SK-N-MC (cell line): ENCODE data around the gene RHEBL1.

ENCODE experiments used
- DNase-seq: peaks from one replicate; pipeline ENCODE4 v3.0.0-alpha.2; 2011; ENCODE audit warnings: low read depth, low spot score
- H3K27ac ChIP-seq: fragments of 200-600 bp; sonication (generic); 2 replicates; pipeline ENCODE4 v1.5.1; 2016; ENCODE audit warnings: mixed run types
- H3K36me3 ChIP-seq: fragments of 200-600 bp; sonication (generic); 2 replicates; pipeline ENCODE4 v1.6.1; 2017; ENCODE audit warnings: antibody characterized with exemption, low read length, mixed read lengths; ENCODE audit not compliant: insufficient read depth
- H3K4me3 ChIP-seq: fragments of 200-600 bp; sonication (generic); 2 replicates; pipeline ENCODE4 v1.5.1; 2016
- H3K9ac ChIP-seq: fragments of 200-600 bp; sonication (generic); 2 replicates; pipeline ENCODE4 v1.8.0; 2017; ENCODE audit warnings: mixed run types, mixed read lengths; ENCODE audit not compliant: insufficient read length
- H3K9me3 ChIP-seq: fragments of 200-600 bp; sonication (generic); 2 replicates; pipeline ENCODE4 v1.6.1; 2017; ENCODE audit warnings: low read depth, mild to moderate bottlenecking, antibody characterized with exemption, low read length, moderate library complexity, mixed read lengths
- EZH2 ChIP-seq: fragments of 200-600 bp; sonication (generic); IDR thresholded peaks from one replicate; pipeline ENCODE4 v1.6.1; 2017; ENCODE audit warnings: antibody characterized with exemption
- FOXP2 ChIP-seq: optimal IDR thresholded peaks from 2 replicates; pipeline ENCODE3; 2011; ENCODE audit warnings: mild to moderate bottlenecking, moderate library complexity; ENCODE audit not compliant: insufficient read depth; ENCODE audit errors: extremely low read length, control extremely low read depth
- POLR2AphosphoS5 ChIP-seq: IDR thresholded peaks from 2 replicates; pipeline ENCODE4 v1.6.1; 2012; ENCODE audit warnings: mild to moderate bottlenecking, low read depth, low read length, borderline replicate concordance

RHEBL1 gene

DNA sequence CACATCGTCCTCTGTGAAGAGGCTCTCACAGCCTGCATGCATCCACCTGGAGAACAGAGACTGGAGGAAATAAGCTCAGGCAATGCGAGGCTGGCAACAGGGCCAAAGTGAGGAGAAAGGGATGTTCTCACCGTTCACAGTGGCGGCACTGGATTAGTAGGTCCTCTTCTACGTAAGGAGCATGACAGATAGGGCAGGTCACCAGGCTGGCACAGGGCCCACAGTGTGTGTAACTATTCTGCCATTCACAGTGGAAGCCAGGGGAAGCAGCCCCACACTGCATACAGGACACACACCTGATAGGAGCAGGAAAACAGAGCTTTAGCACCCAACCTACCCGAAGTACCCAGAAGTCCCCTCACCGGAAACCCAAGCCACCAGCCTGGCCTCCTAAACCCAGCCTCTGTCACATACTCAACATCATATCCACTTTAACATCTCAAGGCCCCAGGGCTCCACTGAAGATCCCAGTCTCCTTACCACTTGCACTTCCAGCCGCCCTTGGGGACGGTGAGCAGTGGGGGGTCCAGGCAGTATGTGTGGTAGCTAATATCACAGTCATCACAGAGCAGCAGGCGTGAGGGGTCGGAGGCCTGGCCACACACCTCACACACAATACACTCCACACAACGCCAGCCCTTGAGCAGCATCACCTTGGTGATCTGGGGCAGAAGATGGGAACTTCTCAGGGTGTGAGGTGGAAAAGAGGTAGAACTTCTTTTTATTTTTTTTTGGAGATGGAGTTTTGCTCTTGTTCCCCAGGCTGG lies 23.5 kb downstream of the RHEBL1 start:
- Histone ChIP-seq H3K27ac (no peak overlapping the region), H3K9me3 (no peaks in the 10 kb centered on the region), H3K36me3 (peaks cover 95% of the 10 kb centered on the region), H3K4me3 (no peak overlapping the region), H3K9ac (no peak overlapping the region)
- TF ChIP-seq POLR2AphosphoS5 (no peak), EZH2 (no peak), FOXP2 (no peak)
- no peak for DNase-seq

DNA sequence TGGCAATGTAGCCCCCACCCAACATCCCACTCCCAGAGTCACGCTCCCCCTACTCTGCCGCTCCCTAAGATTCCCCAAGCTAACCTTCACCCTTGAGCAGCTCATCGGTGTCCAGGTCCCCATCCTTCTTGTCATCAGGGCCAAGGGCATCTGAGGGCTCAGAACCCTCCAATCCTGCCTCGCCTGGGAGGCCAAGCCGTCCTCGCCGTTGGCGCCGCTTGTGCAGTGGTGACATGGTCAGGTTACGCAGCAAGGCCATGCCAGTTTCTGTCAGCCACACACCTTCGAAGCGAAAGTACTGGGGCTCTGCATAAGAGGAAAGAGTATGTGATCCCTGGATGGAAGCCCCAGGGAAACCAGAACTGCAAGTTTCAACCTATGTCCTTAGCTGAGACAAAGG lies 25.1 kb downstream of the RHEBL1 start:
- no peaks in the 10 kb centered on the region for H3K9me3 ChIP-seq
- no peak overlapping the region for H3K9ac ChIP-seq
- peaks cover 92% of the 10 kb centered on the region for H3K36me3 ChIP-seq
- no peak for DNase-seq
- no peak overlapping the region for H3K27ac ChIP-seq
- TF ChIP-seq FOXP2 = no peak
- no peak for TF ChIP-seq EZH2
- TF ChIP-seq POLR2AphosphoS5 = no peak
- H3K4me3 ChIP-seq = no peak overlapping the region

DNA sequence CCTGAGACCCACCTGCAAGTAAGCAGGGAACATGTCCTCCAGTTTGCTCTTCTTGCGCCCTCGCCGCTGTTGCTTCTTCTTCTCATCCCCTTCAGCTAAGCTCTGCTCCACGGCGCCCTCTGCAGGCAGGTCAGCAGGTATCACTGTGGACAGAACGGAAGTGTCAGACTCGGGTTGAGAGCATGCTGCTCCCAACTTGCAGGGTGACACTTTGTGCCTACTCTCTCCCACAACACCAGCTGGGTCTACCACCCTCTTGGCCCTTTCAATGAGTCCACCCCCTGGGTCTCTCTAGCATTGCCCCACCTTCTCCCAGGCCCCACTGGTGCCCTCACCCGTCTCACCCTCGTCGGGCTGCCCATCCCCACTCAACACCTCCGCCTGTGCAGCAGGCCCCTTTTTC lies 25.9 kb downstream of the RHEBL1 start:
- peaks cover 92% of the 10 kb centered on the region for H3K36me3 ChIP-seq
- H3K9ac ChIP-seq = no peak overlapping the region

DNA sequence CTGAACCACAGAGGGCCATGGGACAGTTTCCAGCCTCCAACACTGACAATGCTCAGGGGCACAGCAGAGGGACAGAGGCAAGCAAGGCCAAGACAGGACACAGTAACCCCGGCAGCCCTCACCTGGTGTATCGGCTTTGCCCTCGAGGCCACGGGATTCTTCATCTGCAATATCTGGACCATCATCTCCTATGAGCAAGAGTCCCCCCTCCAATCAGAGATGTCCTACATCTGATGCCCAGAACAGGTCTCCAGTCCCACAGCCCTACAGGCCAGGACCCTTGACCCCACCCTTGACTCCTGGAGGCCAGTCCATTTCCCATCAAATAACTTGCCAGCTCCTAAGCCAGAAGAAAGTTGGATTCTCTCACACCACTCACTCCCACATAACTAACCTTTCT lies 26.5 kb downstream of the RHEBL1 start:
- Histone ChIP-seq H3K4me3 (no peak overlapping the region), H3K9ac (no peak overlapping the region), H3K36me3 (peaks cover 92% of the 10 kb centered on the region), H3K27ac (no peak overlapping the region), H3K9me3 (no peaks in the 10 kb centered on the region)
- no peak for TF ChIP-seq POLR2AphosphoS5
- TF ChIP-seq EZH2 = no peak
- TF ChIP-seq FOXP2 = no peak
- DNase-seq = no peak

More for the DNA sequence above, 25.9 kb downstream of the RHEBL1 start:
- no peak for DNase-seq
- Histone ChIP-seq H3K9me3 (no peaks in the 10 kb centered on the region), H3K27ac (no peak overlapping the region), H3K4me3 (no peak overlapping the region)
- no peak for TF ChIP-seq EZH2
- no peak for TF ChIP-seq POLR2AphosphoS5
- TF ChIP-seq FOXP2 = no peak

DNA sequence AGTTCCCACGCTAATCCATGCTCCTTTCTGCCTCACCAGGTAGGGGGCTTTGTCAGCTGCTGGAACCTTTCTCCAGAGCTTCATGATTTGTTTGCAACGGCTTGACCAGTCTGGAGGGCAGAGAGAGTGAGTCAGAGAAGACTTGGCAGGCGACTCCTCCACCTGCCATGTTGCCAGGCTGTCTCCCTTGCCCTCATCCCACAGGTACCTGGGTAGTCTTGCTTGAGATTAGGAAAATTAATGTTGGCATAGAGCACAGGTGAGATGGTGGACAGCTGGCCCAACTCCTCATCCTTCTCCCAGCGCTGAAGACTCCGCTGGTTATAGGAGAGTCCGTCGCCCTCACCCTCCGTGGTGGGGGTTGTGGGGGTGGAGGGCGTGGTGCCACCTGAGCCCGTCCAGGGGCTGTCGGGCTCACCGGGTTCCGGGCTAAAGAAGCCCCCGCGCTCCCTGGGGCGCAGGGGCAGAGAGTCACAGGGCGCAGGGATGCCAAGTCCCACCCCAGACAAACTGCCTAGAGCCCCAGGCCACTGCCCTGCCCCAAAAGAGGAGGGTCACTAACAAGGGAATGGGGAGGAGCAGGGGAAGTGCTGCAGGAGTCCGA lies 27.8 kb downstream of the RHEBL1 start:
- Histone ChIP-seq H3K27ac (no peak overlapping the region), H3K4me3 (no peak overlapping the region), H3K36me3 (peaks cover 95% of the 10 kb centered on the region), H3K9ac (no peak overlapping the region), H3K9me3 (no peaks in the 10 kb centered on the region)
- DNase-seq = no peak
- no peak for TF ChIP-seq POLR2AphosphoS5
- TF ChIP-seq FOXP2 = no peak
- no peak for TF ChIP-seq EZH2

DNA sequence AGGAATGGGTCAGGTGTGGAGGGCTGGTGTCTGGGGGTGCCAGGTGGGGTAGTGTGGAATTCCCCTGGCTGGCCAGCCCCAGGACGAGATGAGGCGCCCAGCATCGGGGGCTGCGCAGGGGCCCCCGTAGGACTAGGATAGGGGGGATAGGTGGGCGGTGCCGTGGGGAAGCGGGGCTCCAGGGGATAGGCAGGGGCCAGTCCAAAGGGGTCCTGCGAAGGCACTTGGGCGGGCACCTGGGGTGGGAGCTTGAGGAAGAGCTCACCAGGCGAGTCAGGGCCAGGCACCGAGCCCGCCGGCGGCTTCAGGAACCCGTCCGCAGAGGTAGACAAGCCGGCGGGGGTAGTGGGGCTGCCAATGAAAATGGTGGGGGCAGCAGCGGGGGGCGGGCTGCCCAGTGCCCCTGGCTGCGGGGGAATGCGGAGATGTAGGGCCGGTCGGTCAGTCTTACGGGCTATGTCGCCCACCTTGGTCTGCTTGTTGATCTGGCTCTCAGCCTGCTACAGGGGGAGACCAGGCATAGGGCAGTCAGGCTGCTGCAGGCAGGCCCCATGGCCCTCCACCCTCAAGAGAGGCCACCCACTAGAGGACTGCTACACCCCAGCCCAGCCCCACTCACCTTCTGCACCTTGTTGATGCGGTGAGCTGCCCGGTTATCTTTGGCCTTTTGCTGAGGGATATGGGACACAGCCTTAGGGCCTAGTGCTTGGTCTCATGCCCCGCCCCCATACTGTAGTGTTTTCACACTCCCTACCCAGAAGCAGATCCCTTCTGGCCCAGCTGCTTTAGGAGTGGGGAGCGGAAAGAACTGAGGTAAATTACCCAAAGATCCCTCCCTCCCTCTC lies 28.5 kb downstream of the RHEBL1 start:
- TF ChIP-seq POLR2AphosphoS5 (no peak), FOXP2 (no peak), EZH2 (no peak)
- Histone ChIP-seq H3K36me3 (peaks cover 91% of the 10 kb centered on the region), H3K9ac (no peak overlapping the region), H3K4me3 (no peak overlapping the region), H3K27ac (no peak overlapping the region), H3K9me3 (no peaks in the 10 kb centered on the region)
- DNase-seq = no peak

DNA sequence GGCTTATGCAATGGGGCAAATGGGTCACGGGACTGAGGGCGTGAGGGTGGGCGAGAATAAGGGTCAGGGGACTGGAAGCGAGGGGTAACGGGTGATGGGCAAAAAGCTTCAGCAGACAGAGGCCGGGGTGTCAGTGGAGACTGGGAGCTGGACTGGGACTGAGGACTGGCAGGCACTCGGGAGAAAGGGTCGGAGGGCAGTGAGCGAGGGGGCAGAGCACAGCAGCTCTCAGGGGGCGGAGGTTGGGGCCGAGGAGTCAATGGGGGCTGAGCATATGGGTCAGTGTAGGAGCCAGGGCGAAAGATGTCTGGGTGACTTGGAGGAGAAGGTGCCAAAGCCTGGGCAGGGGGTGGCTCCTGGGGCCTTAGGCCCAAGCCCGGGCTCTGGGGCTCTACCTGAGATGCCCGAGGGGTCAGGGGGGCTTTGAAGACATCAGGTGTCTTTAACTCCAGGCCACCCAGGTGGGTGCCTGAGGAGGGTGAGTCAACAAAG lies 29.4 kb downstream of the RHEBL1 start:
- H3K9ac ChIP-seq = no peak overlapping the region
- no peak overlapping the region for H3K4me3 ChIP-seq
- no peak overlapping the region for H3K27ac ChIP-seq
- peaks cover 87% of the 10 kb centered on the region for H3K36me3 ChIP-seq
- DNase-seq = no peak
- no peaks in the 10 kb centered on the region for H3K9me3 ChIP-seq
- no peak for TF ChIP-seq FOXP2
- TF ChIP-seq POLR2AphosphoS5 = no peak
- TF ChIP-seq EZH2 = no peak

DNA sequence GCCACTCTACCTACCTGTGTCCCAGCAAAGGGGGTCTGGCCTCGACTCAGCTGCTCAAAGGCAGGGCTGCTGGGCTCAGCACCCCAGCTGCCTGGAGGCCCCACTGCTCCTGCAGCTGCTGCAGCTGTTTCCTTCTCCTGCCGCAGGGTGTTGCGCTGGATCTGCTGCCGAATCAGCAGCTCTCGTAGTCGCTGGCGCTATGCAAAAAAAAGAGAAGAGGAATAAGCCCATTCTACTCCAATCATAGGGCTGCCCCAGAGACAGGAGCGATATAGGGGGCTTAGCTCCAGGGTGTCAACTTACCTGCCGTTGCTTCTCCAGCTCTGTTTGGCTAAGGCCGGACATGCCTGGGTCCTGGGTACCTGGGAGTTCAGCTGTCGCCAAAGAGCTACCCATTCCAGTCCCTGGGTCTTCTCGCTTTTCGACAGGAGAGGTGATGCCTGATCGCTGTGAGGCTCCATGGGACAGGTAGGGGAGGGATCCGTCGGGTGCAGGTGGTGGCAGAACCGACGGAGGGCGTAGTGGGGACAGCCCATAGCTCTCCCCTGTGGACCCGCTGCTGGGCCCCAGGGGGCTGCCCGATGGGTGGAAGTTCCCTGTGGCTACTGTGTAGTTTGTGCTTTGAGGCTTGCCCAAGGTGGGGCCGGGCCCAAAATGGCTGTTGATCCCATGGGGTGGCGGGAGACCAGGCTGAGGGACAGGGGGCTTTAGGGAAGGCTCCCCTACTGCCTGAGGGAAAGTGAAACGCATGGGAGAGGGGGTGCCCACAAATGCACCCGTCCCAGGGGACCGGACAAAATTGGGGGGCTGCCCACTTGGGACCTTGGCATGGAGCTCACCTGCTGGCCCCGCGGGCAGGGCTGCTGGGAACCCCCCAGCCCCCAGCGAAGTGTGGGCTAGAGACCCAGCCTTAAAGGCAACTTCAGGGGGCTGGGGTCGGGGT lies 30.1 kb downstream of the RHEBL1 start:
- Histone ChIP-seq H3K9ac (no peak overlapping the region), H3K9me3 (no peaks in the 10 kb centered on the region), H3K36me3 (peaks cover 89% of the 10 kb centered on the region), H3K4me3 (no peak overlapping the region), H3K27ac (no peak overlapping the region)
- no peak for DNase-seq
- TF ChIP-seq POLR2AphosphoS5 = no peak
- TF ChIP-seq FOXP2 = no peak
- no peak for TF ChIP-seq EZH2
